Panc1 (cell line): ENCODE results near the gene MICA. TPM values are rescaled to one million over a fixed set of nuclear protein-coding genes. Genes with fewer than 3 reads are reported as not detected.

Source experiments
- ATAC-seq: fragments of 200-7000 bp; cut with Tn5 transposase; 2 replicates; pipeline ENCODE4 v1.9.1; 2020; ENCODE audit warnings: mild to moderate bottlenecking, moderate library complexity
- BruUV-seq: library from RNA; stranded (reverse); fragments of 400-500 nt; replicated peaks from 2 replicates; lab custom pipeline; 2021; lab: Mats Ljungman, UMichigan
- CTCF ChIA-PET: fragments of 300-600 bp; sonication (Branson Sonifier 250); formaldehyde crosslinking; loops from one replicate; lab custom pipeline; 2022; ENCODE audit warnings: antibody characterized with exemption; lab: Charles Lee
- POLR2A ChIA-PET: fragments of 300-600 bp; sonication (Branson Sonifier 250); formaldehyde crosslinking; loops from one replicate; lab custom pipeline; 2022; ENCODE audit warnings: antibody characterized with exemption; lab: Charles Lee
- DNase-seq: peaks from one replicate; pipeline ENCODE4 v3.0.0-alpha.2; 2010; ENCODE audit warnings: low read depth, low spot score
- H3K27ac ChIP-seq: 2 replicates; pipeline ENCODE4 v1.5.1; 2011; ENCODE audit warnings: mild to moderate bottlenecking, low read length, inconsistent platforms
- H3K27me3 ChIP-seq: fragments of 200-500 bp; sonication (Bioruptor generic); 2 replicates; pipeline ENCODE4 v1.6.0; 2014; ENCODE audit warnings: low read length, inconsistent platforms; ENCODE audit not compliant: control insufficient read depth, insufficient read depth
- H3K36me3 ChIP-seq: fragments of 200-500 bp; sonication (Bioruptor generic); 2 replicates; pipeline ENCODE4 v1.5.1; 2014; ENCODE audit warnings: inconsistent platforms, mild to moderate bottlenecking, low read length, moderate library complexity; ENCODE audit not compliant: control insufficient read depth, insufficient read depth
- H3K4me1 ChIP-seq: 2 replicates; pipeline ENCODE4 v1.5.1; 2011; ENCODE audit warnings: inconsistent platforms, mild to moderate bottlenecking, low read length, moderate library complexity; ENCODE audit not compliant: control insufficient read depth, insufficient read depth
- H3K4me3 ChIP-seq, 2 experiments: 2 replicates each; pipeline ENCODE4 v1.5.1; 2011 to 2012; ENCODE audit warnings: low read depth in 2 of 2, low read length in 2 of 2, mild to moderate bottlenecking in 2 of 2, inconsistent platforms in 1 of 2, moderate library complexity in 1 of 2
- H3K9me3 ChIP-seq: fragments of 200-500 bp; sonication (Bioruptor generic); 2 replicates; pipeline ENCODE4 v1.5.1; 2014; ENCODE audit warnings: low read depth, mild to moderate bottlenecking, inconsistent platforms, low read length, moderate library complexity; ENCODE audit not compliant: control insufficient read depth, insufficient read depth
- CTCF ChIP-seq: fragments of 450-650 bp; IDR thresholded peaks from 2 replicates; pipeline ENCODE4 v1.5.1; 2017; ENCODE audit warnings: mild to moderate bottlenecking
- POLR2AphosphoS5 ChIP-seq: IDR thresholded peaks from 2 replicates; pipeline ENCODE4 v1.6.1; 2012; ENCODE audit warnings: mild to moderate bottlenecking, low read depth, low read length, moderate library complexity
- REST ChIP-seq, 2 experiments: IDR thresholded peaks; 2 replicates each; pipeline ENCODE4 v1.6.1; 2011 to 2012; ENCODE audit warnings: low read depth in 2 of 2, control low read depth in 1 of 2, low read length in 1 of 2, mild to moderate bottlenecking in 1 of 2, moderate library complexity in 1 of 2; ENCODE audit not compliant: insufficient read depth in 1 of 2
- SIN3A ChIP-seq: IDR thresholded peaks from 2 replicates; pipeline ENCODE4 v1.6.1; 2012; ENCODE audit warnings: low read depth, mild to moderate bottlenecking, low read length, moderate library complexity, borderline replicate concordance; ENCODE audit not compliant: insufficient read depth
- TCF7L2 ChIP-seq: IDR thresholded peaks from 2 replicates; pipeline ENCODE4 v1.6.1; 2011; ENCODE audit warnings: mild to moderate bottlenecking, low read depth, low read length, inconsistent platforms
- in situ Hi-C: cut with HindIII; loops from 2 replicates; pipeline ENCODE4 v1.10.0; 2016; ENCODE audit warnings: low sequenced_read_pairs, low pct_unique_long_range_greater_than_20kb
- intact Hi-C: fragments of 100-400 bp; cut with micrococcal nuclease; formaldehyde crosslinking; loops from one replicate; pipeline ENCODE4 v1.10.0; 2022; ENCODE audit not compliant: unreplicated experiment
- total RNA-seq: library from RNA; stranded (reverse); gene quantifications from one replicate; pipeline ENCODE4 v1.2.1, GENCODE V29; 2021; ENCODE audit not compliant: unreplicated experiment

Gene MICA
- total RNA-seq, 1 experiment from 2014 or later, result 33.9 TPM

DNA sequence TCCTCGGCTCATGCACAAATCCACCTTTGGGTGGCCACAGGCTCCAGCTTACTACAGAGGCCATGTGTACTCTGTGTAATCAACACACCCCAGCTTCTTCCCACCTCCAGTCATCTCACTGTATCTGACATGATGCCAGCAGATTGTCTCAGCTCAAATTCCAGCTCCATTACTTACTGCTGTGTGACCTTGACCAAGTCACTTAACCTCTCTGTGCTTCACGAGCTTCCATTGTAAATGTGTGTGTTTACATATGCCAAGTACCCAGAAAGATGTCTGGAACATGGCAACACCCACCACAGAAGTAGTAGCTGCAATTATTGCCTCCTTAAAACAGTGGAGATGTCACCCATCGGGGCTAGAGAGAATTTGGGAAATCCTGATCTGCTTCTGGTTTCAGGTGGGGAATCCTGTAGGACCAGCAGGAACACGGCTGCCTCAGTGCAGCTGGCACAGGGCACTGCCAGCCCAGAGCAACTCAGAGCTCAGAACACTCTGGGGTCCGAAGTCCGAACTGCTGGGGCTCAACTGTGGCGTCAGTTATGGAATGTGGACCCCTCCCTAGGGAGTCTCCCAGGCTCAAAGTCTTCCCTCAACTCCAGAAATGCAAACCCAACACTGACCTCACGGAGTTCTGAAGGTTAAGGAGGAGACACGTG is 25.2 kb upstream of the MICA start:
- intact Hi-C loops, result no loop called here
- in situ Hi-C loops, result no loop called here
- H3K4me1 ChIP-seq, result no peaks in the 10 kb centered on the region
- H3K27ac ChIP-seq, result no peak overlapping the region
- no peaks in the 10 kb centered on the region for H3K36me3 ChIP-seq
- TF ChIP-seq SIN3A (no peak), CTCF (no peak), REST (IDR thresholded peaks at IDR 0.05; ENCODE audit: insufficient read depth in 1 of 2, low read depth in 2 of 2, low read length in 1 of 2) (no peak), TCF7L2 (no peak), POLR2AphosphoS5 (no peak)
- POLR2A ChIA-PET, result no interaction called here
- H3K9me3 ChIP-seq, result no peaks in the 10 kb centered on the region
- no peak overlapping the region for H3K4me3 ChIP-seq
- CTCF ChIA-PET, result no interaction called here
- DNase-seq, result no peak
- H3K27me3 ChIP-seq, result peaks cover 11% of the 10 kb centered on the region
- no TSS peak for BruUV-seq
- ATAC-seq, result no peak

GRCh38 chr6:31378721-31379103 is 24.7 kb upstream of the MICA start:
- ChIA-PET POLR2A (no interaction called here), CTCF (no interaction called here)
- in situ Hi-C loops, result no loop called here
- TF ChIP-seq POLR2AphosphoS5 (no peak), REST (IDR thresholded peaks at IDR 0.05; ENCODE audit: insufficient read depth in 1 of 2, low read depth in 2 of 2, low read length in 1 of 2) (no peak), CTCF (no peak), TCF7L2 (no peak), SIN3A (no peak)
- Histone ChIP-seq H3K9me3 (no peaks in the 10 kb centered on the region), H3K4me1 (no peaks in the 10 kb centered on the region), H3K27me3 (peaks cover 11% of the 10 kb centered on the region), H3K27ac (no peak overlapping the region), H3K4me3 (no peak overlapping the region), H3K36me3 (no peaks in the 10 kb centered on the region)
- BruUV-seq, result no TSS peak
- ATAC-seq (no peak), DNase-seq (no peak)
- intact Hi-C loops, result no loop called here
